ENCODE data around the gene REEP6. TPM values are rescaled to one million over a fixed set of nuclear protein-coding genes. Genes with fewer than 3 reads are reported as not detected.
A peak's percentile ranks its signal among the peaks of the same experiment; 100 is the strongest.

The REEP6 gene
- total and polyA plus RNA-seq, 5 donors from 2014 or later, result 1.3 to 3.3 (median 2.2) TPM

DNA sequence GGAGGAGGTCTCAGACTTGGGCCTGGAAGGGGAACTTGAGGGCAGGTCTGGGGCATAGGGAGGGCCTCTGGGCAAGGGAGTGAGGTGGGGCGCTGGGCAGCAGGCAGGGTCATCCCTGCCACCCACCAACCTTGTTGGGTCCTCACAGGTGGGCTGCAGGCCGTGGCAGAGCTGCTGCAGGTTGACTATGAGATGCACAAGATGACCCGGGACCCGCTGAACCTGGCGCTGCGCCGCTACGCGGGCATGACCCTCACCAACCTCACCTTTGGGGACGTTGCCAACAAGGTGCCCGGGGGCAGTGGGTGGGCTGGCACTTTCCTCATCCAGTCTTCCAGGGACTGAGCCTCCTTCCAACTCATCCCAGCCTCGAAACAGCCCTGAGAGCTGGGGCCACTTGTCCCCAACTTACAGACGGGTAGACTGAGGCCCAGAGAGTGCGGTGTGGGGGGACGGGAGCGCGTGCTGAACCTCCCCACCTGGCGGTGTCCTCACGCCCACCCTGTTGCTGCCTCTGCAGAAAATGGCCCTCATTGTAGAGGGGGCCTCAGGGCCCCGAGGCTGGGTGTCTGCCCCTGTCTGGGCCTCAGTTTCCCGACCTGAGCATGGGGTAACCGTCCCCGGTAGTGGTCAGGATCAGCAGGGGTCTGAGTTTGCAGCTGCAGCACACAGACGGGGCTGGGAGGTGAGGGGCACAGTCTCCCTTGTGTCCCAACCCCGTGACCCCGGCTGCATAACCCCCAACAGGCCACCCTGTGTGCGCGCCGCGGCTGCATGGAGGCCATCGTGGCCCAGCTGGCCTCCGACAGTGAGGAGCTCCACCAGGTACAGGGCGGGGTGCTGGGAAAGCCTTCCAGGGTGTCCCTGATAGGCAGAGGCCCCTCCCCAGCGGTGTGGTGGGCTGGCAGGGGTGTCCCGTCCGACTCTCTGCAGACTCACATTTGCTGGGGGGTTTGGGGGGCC, 30.7 kb upstream of the REEP6 start:
- DNase-seq (no peak), ATAC-seq (ENCODE audit: low read depth in 2 of 2) (no peak)
- no peak overlapping the region for H3K4me3 Mint-ChIP-seq
- H3K27me3 ChIP-seq (ENCODE audit: control insufficient read depth, insufficient read depth, low read length), result peaks cover 2% of the 10 kb centered on the region
- H3K27me3 Mint-ChIP-seq, result peaks cover 30% of the 10 kb centered on the region
- no peak overlapping the region for H3K4me3 ChIP-seq (ENCODE audit: low read depth, low read length)
- H3K27ac ChIP-seq (ENCODE audit: insufficient read depth, low read length, poor library complexity, severe bottlenecking), result no peak overlapping the region
- H3K9me3 Mint-ChIP-seq, result peaks cover 0 to 3% (median 0%) of the 10 kb centered on the region in 7 donors
- H3K9me3 ChIP-seq (ENCODE audit: control insufficient read depth in 2 of 2, low read length in 2 of 2), result no peaks in the 10 kb centered on the region
- H3K27ac Mint-ChIP-seq, result no peak overlapping the region
- H3K36me3 Mint-ChIP-seq, result no peaks in the 10 kb centered on the region
- peaks cover 0 to 15% (median 0%) of the 10 kb centered on the region in 4 donors for H3K4me1 Mint-ChIP-seq
- H3K36me3 ChIP-seq (ENCODE audit: control insufficient read depth, insufficient read depth, low read length), result peaks cover 4% of the 10 kb centered on the region
- peaks cover 9% of the 10 kb centered on the region for H3K4me1 ChIP-seq (ENCODE audit: control insufficient read depth, insufficient read depth, low read length, poor library complexity, severe bottlenecking)

DNA sequence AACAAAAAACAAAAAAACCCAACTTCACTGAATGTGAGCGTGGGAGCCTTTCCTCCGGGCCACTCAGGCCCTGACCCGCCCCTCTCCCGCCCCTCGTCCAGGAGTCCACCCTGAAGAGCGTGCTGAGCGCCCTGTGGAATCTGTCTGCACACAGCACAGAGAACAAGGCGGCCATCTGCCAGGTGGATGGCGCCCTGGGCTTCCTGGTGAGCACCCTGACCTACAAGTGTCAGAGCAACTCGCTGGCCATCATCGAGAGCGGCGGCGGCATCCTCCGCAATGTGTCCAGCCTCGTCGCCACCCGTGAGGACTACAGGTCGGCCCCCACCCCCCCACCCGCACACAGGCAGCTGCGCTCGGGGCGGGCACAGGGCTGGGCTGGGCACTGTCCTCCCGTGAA, 29.1 kb upstream of the REEP6 start:
- Histone ChIP-seq H3K4me1 (ENCODE audit: control insufficient read depth, insufficient read depth, low read length, poor library complexity, severe bottlenecking) (peaks cover 13% of the 10 kb centered on the region), H3K4me3 (ENCODE audit: low read depth, low read length) (no peak overlapping the region), H3K36me3 (ENCODE audit: control insufficient read depth, insufficient read depth, low read length) (peaks cover 4% of the 10 kb centered on the region), H3K27ac (ENCODE audit: insufficient read depth, low read length, poor library complexity, severe bottlenecking) (no peak overlapping the region), H3K27me3 (ENCODE audit: control insufficient read depth, insufficient read depth, low read length) (no peaks in the 10 kb centered on the region), H3K9me3 (ENCODE audit: control insufficient read depth in 2 of 2, low read length in 2 of 2) (no peaks in the 10 kb centered on the region)
- Mint-ChIP-seq H3K36me3 (no peaks in the 10 kb centered on the region), H3K4me1 (peaks cover 0 to 9% (median 0%) of the 10 kb centered on the region in 4 donors), H3K4me3 (no peak overlapping the region), H3K27ac (no peak overlapping the region), H3K27me3 (peaks cover 24% of the 10 kb centered on the region), H3K9me3 (no peaks in the 10 kb centered on the region)
- ATAC-seq (ENCODE audit: low read depth in 2 of 2) (no peak), DNase-seq (no peak)

DNA sequence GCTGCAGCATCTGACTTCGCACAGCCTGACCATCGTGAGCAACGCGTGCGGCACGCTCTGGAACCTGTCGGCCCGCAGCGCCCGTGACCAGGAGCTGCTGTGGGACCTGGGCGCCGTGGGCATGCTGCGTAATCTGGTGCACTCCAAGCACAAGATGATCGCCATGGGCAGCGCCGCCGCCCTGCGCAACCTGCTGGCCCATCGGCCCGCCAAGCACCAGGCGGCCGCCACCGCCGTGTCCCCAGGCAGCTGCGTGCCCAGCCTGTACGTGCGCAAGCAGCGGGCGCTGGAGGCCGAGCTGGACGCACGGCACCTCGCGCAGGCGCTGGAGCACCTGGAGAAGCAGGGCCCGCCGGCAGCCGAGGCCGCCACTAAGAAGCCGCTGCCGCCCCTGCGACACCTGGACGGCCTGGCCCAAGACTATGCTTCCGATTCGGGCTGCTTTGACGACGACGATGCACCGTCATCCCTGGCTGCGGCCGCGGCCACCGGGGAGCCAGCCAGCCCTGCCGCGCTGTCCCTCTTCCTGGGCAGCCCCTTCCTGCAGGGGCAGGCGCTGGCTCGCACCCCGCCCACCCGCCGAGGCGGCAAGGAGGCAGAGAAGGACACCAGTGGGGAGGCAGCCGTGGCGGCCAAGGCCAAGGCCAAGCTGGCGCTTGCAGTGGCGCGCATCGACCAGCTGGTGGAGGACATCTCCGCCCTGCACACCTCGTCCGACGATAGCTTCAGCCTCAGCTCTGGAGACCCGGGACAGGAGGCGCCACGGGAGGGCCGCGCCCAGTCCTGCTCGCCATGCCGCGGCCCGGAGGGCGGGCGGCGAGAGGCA, 25.6 kb upstream of the REEP6 start:
- Mint-ChIP-seq H3K27ac (no peak overlapping the region), H3K4me1 (peaks cover 0 to 4% (median 0%) of the 10 kb centered on the region in 4 donors), H3K27me3 (peaks cover 5% of the 10 kb centered on the region), H3K36me3 (no peaks in the 10 kb centered on the region), H3K4me3 (no peak overlapping the region), H3K9me3 (no peaks in the 10 kb centered on the region)
- Histone ChIP-seq H3K4me1 (ENCODE audit: control insufficient read depth, insufficient read depth, low read length, poor library complexity, severe bottlenecking) (peaks cover 41% of the 10 kb centered on the region), H3K4me3 (ENCODE audit: low read depth, low read length) (no peak overlapping the region), H3K9me3 (ENCODE audit: control insufficient read depth in 2 of 2, low read length in 2 of 2) (no peaks in the 10 kb centered on the region), H3K27ac (ENCODE audit: insufficient read depth, low read length, poor library complexity, severe bottlenecking) (no peak overlapping the region), H3K36me3 (ENCODE audit: control insufficient read depth, insufficient read depth, low read length) (peaks cover 4% of the 10 kb centered on the region), H3K27me3 (ENCODE audit: control insufficient read depth, insufficient read depth, low read length) (no peaks in the 10 kb centered on the region)
- ATAC-seq (ENCODE audit: low read depth in 2 of 2) (peak in 1 of 2 donors; percentile 13), DNase-seq (peak in 2 of 3 donors; percentile 40 to 51)

DNA sequence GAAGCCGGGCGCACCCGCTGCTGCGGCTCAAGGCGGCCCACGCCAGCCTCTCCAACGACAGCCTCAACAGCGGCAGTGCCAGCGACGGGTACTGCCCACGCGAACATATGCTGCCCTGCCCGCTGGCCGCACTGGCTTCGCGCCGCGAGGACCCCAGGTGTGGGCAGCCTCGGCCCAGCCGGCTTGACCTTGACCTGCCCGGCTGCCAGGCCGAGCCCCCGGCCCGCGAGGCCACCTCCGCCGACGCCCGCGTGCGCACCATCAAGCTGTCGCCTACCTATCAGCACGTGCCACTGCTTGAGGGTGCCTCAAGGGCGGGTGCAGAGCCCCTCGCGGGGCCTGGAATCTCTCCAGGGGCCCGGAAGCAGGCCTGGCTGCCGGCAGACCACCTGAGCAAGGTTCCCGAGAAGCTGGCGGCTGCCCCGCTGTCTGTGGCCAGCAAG, 24.9 kb upstream of the REEP6 start:
- peaks cover 47% of the 10 kb centered on the region for H3K4me1 ChIP-seq (ENCODE audit: control insufficient read depth, insufficient read depth, low read length, poor library complexity, severe bottlenecking)
- H3K27me3 Mint-ChIP-seq, result peaks cover 5% of the 10 kb centered on the region
- H3K27me3 ChIP-seq (ENCODE audit: control insufficient read depth, insufficient read depth, low read length), result no peaks in the 10 kb centered on the region
- no peak overlapping the region for H3K27ac ChIP-seq (ENCODE audit: insufficient read depth, low read length, poor library complexity, severe bottlenecking)
- no peaks in the 10 kb centered on the region for H3K36me3 ChIP-seq (ENCODE audit: control insufficient read depth, insufficient read depth, low read length)
- no peak overlapping the region for H3K4me3 Mint-ChIP-seq
- no peaks in the 10 kb centered on the region for H3K9me3 Mint-ChIP-seq
- H3K36me3 Mint-ChIP-seq, result no peaks in the 10 kb centered on the region
- no peaks in the 10 kb centered on the region for H3K9me3 ChIP-seq (ENCODE audit: control insufficient read depth in 2 of 2, low read length in 2 of 2)
- peaks cover 0 to 4% (median 0%) of the 10 kb centered on the region in 4 donors for H3K4me1 Mint-ChIP-seq
- no peak for ATAC-seq (ENCODE audit: low read depth in 2 of 2)
- H3K27ac Mint-ChIP-seq, result no peak overlapping the region
- H3K4me3 ChIP-seq (ENCODE audit: low read depth, low read length), result no peak overlapping the region
- no peak for DNase-seq

DNA sequence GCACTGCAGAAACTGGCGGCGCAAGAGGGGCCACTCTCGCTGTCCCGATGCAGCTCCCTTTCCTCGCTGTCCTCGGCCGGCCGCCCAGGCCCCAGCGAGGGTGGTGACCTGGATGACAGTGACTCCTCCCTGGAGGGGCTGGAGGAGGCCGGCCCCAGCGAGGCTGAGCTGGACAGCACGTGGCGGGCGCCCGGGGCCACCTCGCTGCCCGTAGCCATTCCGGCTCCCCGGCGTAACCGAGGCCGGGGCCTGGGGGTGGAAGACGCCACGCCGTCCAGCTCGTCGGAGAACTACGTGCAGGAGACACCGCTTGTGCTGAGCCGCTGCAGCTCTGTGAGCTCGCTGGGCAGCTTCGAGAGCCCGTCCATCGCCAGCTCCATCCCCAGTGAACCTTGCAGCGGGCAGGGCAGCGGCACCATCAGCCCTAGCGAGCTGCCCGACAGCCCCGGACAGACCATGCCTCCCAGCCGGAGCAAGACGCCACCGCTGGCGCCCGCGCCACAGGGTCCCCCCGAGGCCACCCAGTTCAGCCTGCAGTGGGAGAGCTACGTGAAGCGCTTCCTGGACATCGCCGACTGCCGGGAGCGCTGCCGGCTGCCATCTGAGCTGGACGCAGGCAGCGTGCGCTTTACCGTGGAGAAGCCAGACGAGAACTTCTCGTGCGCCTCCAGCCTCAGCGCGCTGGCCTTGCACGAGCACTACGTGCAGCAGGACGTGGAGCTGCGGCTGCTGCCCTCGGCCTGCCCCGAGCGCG, 24.3 kb upstream of the REEP6 start:
- H3K27me3 Mint-ChIP-seq, result peaks cover 5% of the 10 kb centered on the region
- Histone ChIP-seq H3K36me3 (ENCODE audit: control insufficient read depth, insufficient read depth, low read length) (no peaks in the 10 kb centered on the region), H3K4me1 (ENCODE audit: control insufficient read depth, insufficient read depth, low read length, poor library complexity, severe bottlenecking) (peaks cover 53% of the 10 kb centered on the region), H3K9me3 (ENCODE audit: control insufficient read depth in 2 of 2, low read length in 2 of 2) (no peaks in the 10 kb centered on the region), H3K27me3 (ENCODE audit: control insufficient read depth, insufficient read depth, low read length) (no peaks in the 10 kb centered on the region), H3K4me3 (ENCODE audit: low read depth, low read length) (no peak overlapping the region), H3K27ac (ENCODE audit: insufficient read depth, low read length, poor library complexity, severe bottlenecking) (no peak overlapping the region)
- ATAC-seq (ENCODE audit: low read depth in 2 of 2) (no peak), DNase-seq (no peak)
- H3K4me3 Mint-ChIP-seq, result no peak overlapping the region
- no peaks in the 10 kb centered on the region for H3K9me3 Mint-ChIP-seq
- H3K27ac Mint-ChIP-seq, result no peak overlapping the region
- H3K4me1 Mint-ChIP-seq, result peaks cover 0 to 9% (median 0%) of the 10 kb centered on the region in 4 donors
- H3K36me3 Mint-ChIP-seq, result no peaks in the 10 kb centered on the region

DNA sequence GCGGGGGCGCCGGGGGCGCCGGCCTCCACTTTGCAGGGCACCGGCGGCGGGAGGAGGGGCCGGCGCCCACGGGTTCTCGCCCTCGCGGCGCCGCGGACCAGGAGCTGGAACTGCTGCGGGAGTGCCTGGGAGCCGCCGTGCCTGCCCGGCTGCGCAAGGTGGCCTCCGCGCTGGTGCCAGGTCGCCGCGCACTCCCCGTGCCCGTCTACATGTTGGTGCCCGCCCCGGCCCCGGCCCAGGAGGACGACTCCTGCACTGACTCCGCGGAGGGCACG, 23.8 kb upstream of the REEP6 start:
- H3K27me3 Mint-ChIP-seq, result peaks cover 5% of the 10 kb centered on the region
- peaks cover 56% of the 10 kb centered on the region for H3K4me1 ChIP-seq (ENCODE audit: control insufficient read depth, insufficient read depth, low read length, poor library complexity, severe bottlenecking)
- no peak overlapping the region for H3K27ac ChIP-seq (ENCODE audit: insufficient read depth, low read length, poor library complexity, severe bottlenecking)
- no peaks in the 10 kb centered on the region for H3K9me3 ChIP-seq (ENCODE audit: control insufficient read depth in 2 of 2, low read length in 2 of 2)
- DNase-seq, result no peak
- H3K9me3 Mint-ChIP-seq, result no peaks in the 10 kb centered on the region
- no peaks in the 10 kb centered on the region for H3K27me3 ChIP-seq (ENCODE audit: control insufficient read depth, insufficient read depth, low read length)
- H3K4me1 Mint-ChIP-seq, result peaks cover 0 to 14% (median 0%) of the 10 kb centered on the region in 4 donors
- H3K4me3 Mint-ChIP-seq, result no peak overlapping the region
- no peak for ATAC-seq (ENCODE audit: low read depth in 2 of 2)
- H3K4me3 ChIP-seq (ENCODE audit: low read depth, low read length), result no peak overlapping the region
- no peaks in the 10 kb centered on the region for H3K36me3 ChIP-seq (ENCODE audit: control insufficient read depth, insufficient read depth, low read length)
- no peak overlapping the region for H3K27ac Mint-ChIP-seq
- H3K36me3 Mint-ChIP-seq, result no peaks in the 10 kb centered on the region

DNA sequence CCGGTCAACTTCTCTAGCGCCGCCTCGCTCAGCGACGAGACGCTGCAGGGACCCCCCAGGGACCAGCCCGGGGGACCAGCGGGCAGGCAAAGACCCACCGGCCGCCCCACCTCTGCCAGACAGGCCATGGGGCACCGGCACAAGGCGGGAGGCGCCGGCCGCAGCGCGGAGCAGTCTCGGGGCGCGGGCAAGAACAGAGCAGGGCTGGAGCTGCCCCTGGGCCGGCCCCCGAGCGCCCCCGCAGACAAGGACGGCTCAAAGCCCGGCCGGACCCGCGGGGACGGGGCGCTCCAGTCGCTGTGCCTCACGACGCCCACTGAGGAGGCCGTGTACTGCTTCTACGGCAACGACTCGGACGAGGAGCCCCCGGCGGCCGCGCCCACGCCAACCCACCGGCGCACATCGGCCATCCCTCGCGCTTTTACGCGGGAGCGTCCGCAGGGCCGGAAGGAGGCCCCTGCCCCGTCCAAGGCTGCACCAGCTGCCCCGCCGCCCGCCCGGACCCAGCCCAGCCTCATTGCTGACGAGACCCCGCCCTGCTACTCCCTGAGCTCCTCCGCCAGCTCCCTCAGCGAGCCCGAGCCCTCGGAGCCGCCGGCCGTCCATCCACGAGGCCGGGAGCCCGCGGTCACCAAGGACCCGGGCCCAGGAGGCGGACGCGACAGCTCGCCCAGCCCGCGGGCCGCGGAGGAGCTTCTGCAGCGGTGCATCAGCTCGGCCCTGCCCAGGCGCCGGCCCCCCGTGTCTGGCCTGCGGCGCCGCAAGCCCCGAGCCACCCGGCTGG, 23.3 kb upstream of the REEP6 start:
- no peak for DNase-seq

More for the DNA sequence above, 23.3 kb upstream of the REEP6 start:
- no peaks in the 10 kb centered on the region for H3K9me3 Mint-ChIP-seq
- H3K36me3 Mint-ChIP-seq, result no peaks in the 10 kb centered on the region
- H3K4me1 ChIP-seq (ENCODE audit: control insufficient read depth, insufficient read depth, low read length, poor library complexity, severe bottlenecking), result peaks cover 56% of the 10 kb centered on the region
- H3K4me3 Mint-ChIP-seq, result no peak overlapping the region
- ATAC-seq (ENCODE audit: low read depth in 2 of 2), result no peak
- H3K27ac ChIP-seq (ENCODE audit: insufficient read depth, low read length, poor library complexity, severe bottlenecking), result no peak overlapping the region
- no peaks in the 10 kb centered on the region for H3K9me3 ChIP-seq (ENCODE audit: control insufficient read depth in 2 of 2, low read length in 2 of 2)
- H3K27me3 ChIP-seq (ENCODE audit: control insufficient read depth, insufficient read depth, low read length), result no peaks in the 10 kb centered on the region
- no peak overlapping the region for H3K4me3 ChIP-seq (ENCODE audit: low read depth, low read length)
- no peaks in the 10 kb centered on the region for H3K36me3 ChIP-seq (ENCODE audit: control insufficient read depth, insufficient read depth, low read length)
- H3K27ac Mint-ChIP-seq, result no peak overlapping the region
- peaks cover 0 to 17% (median 0%) of the 10 kb centered on the region in 4 donors for H3K4me1 Mint-ChIP-seq
- H3K27me3 Mint-ChIP-seq, result peaks cover 5% of the 10 kb centered on the region
